ENCODE measurements around the gene BEND7.

DNA sequence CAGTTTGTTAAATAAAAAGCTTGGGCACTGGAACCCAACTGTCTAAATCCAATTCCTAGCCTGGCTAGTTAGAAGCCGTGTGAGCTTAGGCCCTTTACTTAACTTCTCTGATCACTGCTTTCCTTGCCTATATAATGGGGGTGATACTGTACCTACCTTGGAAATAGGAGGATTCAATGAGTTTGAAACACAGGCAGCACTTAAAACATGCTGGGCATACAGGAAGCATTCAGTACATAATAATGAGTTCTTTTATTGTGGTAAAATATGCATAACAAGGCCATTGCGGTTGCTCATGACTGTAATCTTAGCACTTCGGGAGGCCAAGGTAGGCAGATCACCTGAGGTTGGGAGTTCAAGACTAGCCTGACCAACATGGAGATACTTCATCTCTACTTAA is 133.3 kb downstream of the BEND7 start:
- TF ChIP-seq, protein P1, sequence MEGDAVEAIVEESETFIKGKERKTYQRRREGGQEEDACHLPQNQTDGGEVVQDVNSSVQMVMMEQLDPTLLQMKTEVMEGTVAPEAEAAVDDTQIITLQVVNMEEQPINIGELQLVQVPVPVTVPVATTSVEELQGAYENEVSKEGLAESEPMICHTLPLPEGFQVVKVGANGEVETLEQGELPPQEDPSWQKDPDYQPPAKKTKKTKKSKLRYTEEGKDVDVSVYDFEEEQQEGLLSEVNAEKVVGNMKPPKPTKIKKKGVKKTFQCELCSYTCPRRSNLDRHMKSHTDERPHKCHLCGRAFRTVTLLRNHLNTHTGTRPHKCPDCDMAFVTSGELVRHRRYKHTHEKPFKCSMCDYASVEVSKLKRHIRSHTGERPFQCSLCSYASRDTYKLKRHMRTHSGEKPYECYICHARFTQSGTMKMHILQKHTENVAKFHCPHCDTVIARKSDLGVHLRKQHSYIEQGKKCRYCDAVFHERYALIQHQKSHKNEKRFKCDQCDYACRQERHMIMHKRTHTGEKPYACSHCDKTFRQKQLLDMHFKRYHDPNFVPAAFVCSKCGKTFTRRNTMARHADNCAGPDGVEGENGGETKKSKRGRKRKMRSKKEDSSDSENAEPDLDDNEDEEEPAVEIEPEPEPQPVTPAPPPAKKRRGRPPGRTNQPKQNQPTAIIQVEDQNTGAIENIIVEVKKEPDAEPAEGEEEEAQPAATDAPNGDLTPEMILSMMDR (conservative IDR thresholded peaks at IDR 0.05; ENCODE audit: low read depth, low read length) = no peak
- TF ChIP-seq EZH2 (IDR thresholded peaks at IDR 0.05; ENCODE audit: borderline replicate concordance, low read depth, low read length, poor library complexity, severe bottlenecking) = no peak
